K562 (cell line): ENCODE measurements around the gene LCNL1. TPM values are rescaled to one million over a fixed set of nuclear protein-coding genes. Genes with fewer than 3 reads are reported as not detected.

Experiments used
- ATAC-seq: fragments of 200-7000 bp; cut with Tn5 transposase; 3 replicates; pipeline ENCODE4 v1.9.1; 2020; ENCODE audit warnings: moderate library complexity
- BruUV-seq: library from RNA; stranded (reverse); fragments of 400-500 nt; replicated peaks from 2 replicates; lab custom pipeline; 2021; lab: Mats Ljungman, UMichigan
- CTCF ChIA-PET: fragments of 300-600 bp; formaldehyde crosslinking; extraction: SDS; loops from one replicate; lab custom pipeline; 2021; ENCODE audit warnings: low intra/inter-chr PET ratio; lab: Yijun Ruan, JAX
- POLR2A ChIA-PET: fragments of 300-600, 350-650 bp; sonication (Branson Sonifier 250); formaldehyde crosslinking; extraction: SDS; loops from one replicate; lab custom pipeline; 2021; ENCODE audit warnings: antibody characterized with exemption, inconsistent platforms; lab: Yijun Ruan, JAX
- DNase-seq, 4 experiments: peaks; one replicate each; pipeline versions ENCODE4 v3.0.0 to v3.0.0-alpha.2; 2011 to 2018; ENCODE audit warnings: low spot score in 3 of 4, mixed read lengths in 3 of 4; ENCODE audit errors: extremely low read depth in 1 of 4
- FAIRE-seq: peaks from 2 replicates; lab custom pipeline; 2011; peaks lifted over from hg19 to GRCh38; lab: Jason Lieb, UNC
- H2AFZ ChIP-seq: 2 replicates; pipeline ENCODE4 v1.6.0; 2011; ENCODE audit warnings: low read depth, low read length, control low read depth, inconsistent platforms
- H3K27ac ChIP-seq: fragments of 200-600 bp; 3 replicates; pipeline ENCODE4 v1.8.0; 2011; ENCODE audit warnings: low read depth, mild to moderate bottlenecking, control low read depth, inconsistent platforms, low read length, moderate library complexity, mixed read lengths; ENCODE audit errors: extremely low read depth
- H3K27me3 ChIP-seq, 2 experiments: fragments of 300-600 bp in 1 of 2; 2 replicates in 1 of 2; 3 replicates in 1 of 2; pipeline versions ENCODE4 v1.6.0 to v1.8.0; 2011; ENCODE audit warnings: inconsistent platforms in 2 of 2, low read length in 2 of 2, mild to moderate bottlenecking in 1 of 2, mixed read lengths in 1 of 2, moderate library complexity in 1 of 2; ENCODE audit not compliant: control insufficient read depth in 2 of 2, insufficient read depth in 2 of 2
- H3K36me3 ChIP-seq: fragments of 300-600 bp; 3 replicates; pipeline ENCODE4 v1.8.0; 2011; ENCODE audit warnings: mild to moderate bottlenecking, low read length, inconsistent platforms; ENCODE audit not compliant: control insufficient read depth, insufficient read depth
- H3K4me1 ChIP-seq, 2 experiments: fragments of 200-600 bp in 1 of 2; replicated peaks in 1 of 2; 2 replicates in 1 of 2; 3 replicates in 1 of 2; pipeline versions ENCODE4 v1.5.1 to v1.8.0; 2011; ENCODE audit warnings: inconsistent platforms in 2 of 2, low read length in 2 of 2, mild to moderate bottlenecking in 1 of 2, mixed read lengths in 1 of 2, moderate library complexity in 1 of 2; ENCODE audit not compliant: control insufficient read depth in 2 of 2, insufficient read depth in 2 of 2
- H3K4me2 ChIP-seq: 2 replicates; pipeline ENCODE4 v1.6.1; 2011; ENCODE audit warnings: low read length, control low read depth, inconsistent platforms, mixed read lengths; ENCODE audit not compliant: insufficient read depth
- H3K4me3 ChIP-seq: fragments of 200-600 bp; sonication (generic), shearing (Covaris generic); 2 replicates; pipeline ENCODE4 v1.5.1; 2016; ENCODE audit warnings: control low read depth, inconsistent platforms
- H3K79me2 ChIP-seq: fragments of 200-600 bp; 3 replicates; pipeline ENCODE4 v1.8.0; 2011; ENCODE audit warnings: low read length, inconsistent platforms; ENCODE audit not compliant: control insufficient read depth, insufficient read depth
- H3K9ac ChIP-seq, 2 experiments: 2 replicates each; pipeline versions ENCODE4 v1.6.0 to v1.6.1; 2011; ENCODE audit warnings: low read depth in 2 of 2, low read length in 2 of 2, control low read depth in 1 of 2, inconsistent platforms in 1 of 2, mild to moderate bottlenecking in 1 of 2, mixed read lengths in 1 of 2; ENCODE audit not compliant: insufficient read depth in 1 of 2
- H3K9me1 ChIP-seq: one replicate; pipeline ENCODE4 v1.6.0; 2011; ENCODE audit warnings: inconsistent platforms, mild to moderate bottlenecking, low read length, moderate library complexity; ENCODE audit not compliant: control insufficient read depth, insufficient read depth
- H3K9me3 ChIP-seq: replicated peaks from 2 replicates; pipeline ENCODE4 v1.5.1; 2011; ENCODE audit warnings: low read depth, low read length, inconsistent platforms; ENCODE audit not compliant: control insufficient read depth, insufficient read depth
- H4K20me1 ChIP-seq: replicated peaks from 2 replicates; pipeline ENCODE4 v1.6.1; 2011; ENCODE audit warnings: low read length, inconsistent platforms, mixed read lengths; ENCODE audit not compliant: control insufficient read depth, insufficient read depth
- CEBPB ChIP-seq: fragments of 450-650 bp; IDR thresholded peaks from 2 replicates; pipeline ENCODE4 v1.6.1; 2016; ENCODE audit warnings: missing genetic modification characterization, missing compliant biosample characterization
- CTCF ChIP-seq, 3 experiments: IDR thresholded peaks in 2 of 3; conservative IDR thresholded peaks in 1 of 3; 2 replicates each; pipeline ENCODE4 v1.5.1; 2011 to 2012; ENCODE audit warnings: low read length in 3 of 3, mild to moderate bottlenecking in 3 of 3, control low read depth in 2 of 3, improper control_type of control experiment in 1 of 3, inconsistent platforms in 1 of 3, low read depth in 1 of 3, mixed read lengths in 1 of 3, moderate library complexity in 1 of 3; ENCODE audit not compliant: insufficient read depth in 2 of 3
- GATAD2B ChIP-seq: fragments of 450-650 bp; IDR thresholded peaks from 2 replicates; pipeline ENCODE4 v1.6.1; 2017; ENCODE audit warnings: mild to moderate bottlenecking, borderline replicate concordance
- JUN ChIP-seq, 2 experiments: sonication (generic) in 1 of 2; formaldehyde crosslinking in 1 of 2; IDR thresholded peaks; 2 replicates each; pipeline versions ENCODE4 v1.6.1 to v1.8.0; 2012 to 2022; ENCODE audit warnings: borderline replicate concordance in 2 of 2, mild to moderate bottlenecking in 2 of 2, improper control_type of control experiment in 1 of 2, low read depth in 1 of 2, low read length in 1 of 2, missing genetic modification reagents in 1 of 2
- NONO ChIP-seq, 2 experiments: fragments of 200-400 bp in 1 of 2; fragments of 450-650 bp in 1 of 2; formaldehyde crosslinking in 1 of 2; IDR thresholded peaks; 2 replicates each; pipeline ENCODE4 v1.6.1; 2017; ENCODE audit warnings: low read depth in 2 of 2, mild to moderate bottlenecking in 2 of 2, moderate library complexity in 2 of 2, low read length in 1 of 2
- RAD21 ChIP-seq, 2 experiments: fragments of 250-450 bp in 1 of 2; fragments of 450-650 bp in 1 of 2; sonication (Bioruptor Pico) in 1 of 2; formaldehyde crosslinking in 1 of 2; IDR thresholded peaks in 1 of 2; conservative IDR thresholded peaks in 1 of 2; 2 replicates each; pipeline versions ENCODE4 v1.4.0 to v1.8.0; 2020 to 2022; ENCODE audit warnings: mild to moderate bottlenecking in 2 of 2, moderate library complexity in 1 of 2
- RNF2 ChIP-seq: sonication (generic); IDR thresholded peaks from 2 replicates; pipeline ENCODE4 v1.6.1; 2016
- TFAP4 ChIP-seq: sonication (generic); formaldehyde crosslinking; IDR thresholded peaks from 2 replicates; pipeline ENCODE4 v1.8.0; 2022; ENCODE audit warnings: missing genetic modification reagents, mild to moderate bottlenecking, moderate library complexity, borderline replicate concordance
- ZBTB33 ChIP-seq: sonication (generic); formaldehyde crosslinking; IDR thresholded peaks from 2 replicates; pipeline ENCODE4 v1.8.1; 2023; ENCODE audit warnings: mild to moderate bottlenecking, missing genetic modification reagents
- ZNF12 ChIP-seq: sonication (generic); formaldehyde crosslinking; IDR thresholded peaks from 2 replicates; pipeline ENCODE4 v1.4.0; 2020; ENCODE audit warnings: mild to moderate bottlenecking, missing genetic modification reagents
- ZNF445 ChIP-seq: fragments of 250-450 bp; sonication (Bioruptor Pico); IDR thresholded peaks from 2 replicates; pipeline ENCODE4 v1.4.0; 2020; ENCODE audit warnings: low read depth, mild to moderate bottlenecking, moderate library complexity
- WGBS: fragments of 100-300 bp; shearing (Covaris generic); methylation state at CpG from one replicate; pipeline ENCODE4 v1.1.6; 2016; ENCODE audit warnings: low coverage, mixed read lengths; ENCODE audit not compliant: insufficient coverage; ENCODE audit errors: missing lambda C conversion rate; 5-methylcytosine and 5-hydroxymethylcytosine counted together
- in situ Hi-C: fragments of 300-500 bp; cut with MboI; formaldehyde crosslinking; loops from 4 replicates; pipeline ENCODE4 v1.15.0; 2018; ENCODE audit warnings: inconsistent platforms, mixed read lengths
- intact Hi-C: fragments of 100-400 bp; cut with micrococcal nuclease; formaldehyde crosslinking; loops from 2 replicates; pipeline ENCODE4 v1.14.2; 2022
- polyA plus RNA-seq, 8 experiments: library from polyadenylated mRNA; depleted of rRNA in 4 of 8; stranded (reverse) in 5 of 8; unstranded in 3 of 8; fragments of >200 nt; fragmentation: Nextera tagmentation in 2 of 8; fragmentation: Illumina TruSeq in 1 of 8; extraction: Ambion mirVana in 2 of 8; extraction: Trizol in 1 of 8; gene quantifications; 2 replicates each; pipeline versions ENCODE4 v1.2.1 to v1.2.3, GENCODE V29; 2011 to 2014; ENCODE audit warnings: inconsistent platforms in 1 of 8, missing spikeins in 1 of 8
- total RNA-seq, 7 experiments: library from RNA; depleted of rRNA in 6 of 7; stranded (reverse); fragments of >200 nt in 6 of 7; fragmentation: Illumina TruSeq in 2 of 7; extraction: Trizol in 2 of 7; gene quantifications; 2 replicates each; pipeline versions ENCODE4 v1.2.1 to v1.2.3, GENCODE V29; 2011 to 2021; ENCODE audit warnings: low replicate concordance in 1 of 7

LCNL1 gene
- total and polyA plus RNA-seq, 9 of the 15 experiments (the other 6 are each of a cell fraction or from before 2014, with no cell fraction given): 0.04 to 0.16 (median 0.04) TPM; not detected in 4

GRCh38 chr9:136975644-136976043, 7.1 kb upstream of the LCNL1 start (continued):
- TF ChIP-seq CTCF (IDR thresholded peaks at IDR 0.05 in 2 of 3, conservative IDR thresholded peaks at IDR 0.05 in 1 of 3; ENCODE audit: insufficient read depth in 2 of 3, low read depth in 1 of 3, low read length in 3 of 3): peak; percentile 61 to 77 (median 66)
- TF ChIP-seq CEBPB: no peak
- TF ChIP-seq RAD21 (CRISPR knock-in tag; conservative IDR thresholded peaks at IDR 0.05 in 1 of 2, IDR thresholded peaks at IDR 0.05 in 1 of 2): peak in 1 of 2 experiments; percentile 39; a peak in 2 of 4 replicates
- peak; percentile 54; the same call in 1 of the 2 replicates for TF ChIP-seq TFAP4 (CRISPR knock-in tag)
- TF ChIP-seq, all 486 proteins: peak for 14

GRCh38 chr9:136977223-136977622, 5.6 kb upstream of the LCNL1 start, which contains the start of gene PTGDS:
Gene PTGDS, plus strand, starts transcription at chr9:136977504. Its CDS starts 75 bp downstream, at chr9:136977579.
- H3K9me1 ChIP-seq: no peaks in the 10 kb centered on the region
- no peaks in the 10 kb centered on the region for H3K9me3 ChIP-seq
- WGBS: 70% methylated on average over 8 of the region's 10 CpGs
- intact Hi-C loops (no loop called here), in situ Hi-C loops (no loop called here)
- no peaks in the 10 kb centered on the region for H3K79me2 ChIP-seq
- H3K9ac ChIP-seq: peak within 1 kb of the TSS; percentile 51 to 92; a peak in 3 of 4 replicates
- peak within 1 kb of the TSS; percentile 97 for H2AFZ ChIP-seq
- peak within 1 kb of the TSS; percentile 54 for H3K4me3 ChIP-seq
- no peak for ATAC-seq
- peak within 1 kb of the TSS; percentile 59; the same call in 2 of the 3 replicates for H3K27ac ChIP-seq
- H3K4me1 ChIP-seq: peaks cover 9 to 96% of the 10 kb centered on the region in 2 experiments; a peak in 4 of 5 replicates
- H3K4me2 ChIP-seq: peak within 1 kb of the TSS; percentile 82
- no peaks in the 10 kb centered on the region for H4K20me1 ChIP-seq
- no peaks in the 10 kb centered on the region for H3K36me3 ChIP-seq
- ChIA-PET CTCF (no interaction called here), POLR2A (interaction anchor here (0.7 to 1.4 kb wide), 2 partner anchors 11 to 45 kb away, joined by 3 to 4 read pairs; no protein-coding TSS in a partner anchor)
- no peak for FAIRE-seq
- H3K27me3 ChIP-seq: no peaks in the 10 kb centered on the region
- DNase-seq: no peak
- no TSS peak for BruUV-seq
- TF ChIP-seq NONO (IDR thresholded peaks at IDR 0.05; ENCODE audit: low read depth in 2 of 2, low read length in 1 of 2) (no peak), ZNF12 (CRISPR knock-in tag) (no peak), GATAD2B (no peak), ZBTB33 (CRISPR knock-in tag) (no peak), JUN (IDR thresholded peaks at IDR 0.05; ENCODE audit: borderline replicate concordance, low read depth, low read length) (no peak), JUN (CRISPR knock-in tag; IDR thresholded peaks at IDR 0.05; ENCODE audit: borderline replicate concordance) (no peak), ZNF445 (no peak), RNF2 (no peak)
